ELR (cell line): ENCODE results near the gene LY86.

ENCODE experiments used
- DNase-seq: peaks from one replicate; pipeline ENCODE4 v3.0.0-alpha.2; 2015; ENCODE audit warnings: low read depth

Gene LY86

GRCh38 chr6:6682225-6682624 is 93.7 kb downstream of the LY86 start:
- DNase-seq = no peak

- no peak for DNase-seq
These were observed 95.7 kb downstream of the LY86 start for GRCh38 chr6:6683969-6684833.

- no peak for DNase-seq
These were observed 96.9 kb downstream of the LY86 start for GRCh38 chr6:6685249-6686040.

GRCh38 chr6:6686176-6686575 is 97.7 kb downstream of the LY86 start:
- no peak for DNase-seq

GRCh38 chr6:6686748-6687601 is 98.5 kb downstream of the LY86 start:
- DNase-seq = peak; percentile 82

GRCh38 chr6:6688283-6688682 is 99.8 kb downstream of the LY86 start:
- no peak for DNase-seq

GRCh38 chr6:6688951-6689350 is 100.4 kb downstream of the LY86 start:
- DNase-seq = no peak

- DNase-seq = peak; percentile 41
These were observed 101.1 kb downstream of the LY86 start for GRCh38 chr6:6689400-6690143.

GRCh38 chr6:6690144-6690483 is 101.6 kb downstream of the LY86 start:
- no peak for DNase-seq

GRCh38 chr6:6694368-6694780 is 105.9 kb downstream of the LY86 start:
- no peak for DNase-seq

- no peak for DNase-seq
These were observed 106.5 kb downstream of the LY86 start for GRCh38 chr6:6694825-6695624.

- no peak for DNase-seq
These were observed 107.2 kb downstream of the LY86 start for GRCh38 chr6:6695625-6696276.

- peak; percentile 64 for DNase-seq
These were observed 108.5 kb downstream of the LY86 start for GRCh38 chr6:6696867-6697531.

- DNase-seq = no peak
These were observed 109.1 kb downstream of the LY86 start for GRCh38 chr6:6697620-6698019.

- DNase-seq = peak; percentile 71
These were observed 111.3 kb downstream of the LY86 start for GRCh38 chr6:6699741-6700367.

GRCh38 chr6:6700407-6701270 is 112.1 kb downstream of the LY86 start:
- no peak for DNase-seq

GRCh38 chr6:6701864-6702263 is 113.3 kb downstream of the LY86 start:
- DNase-seq = no peak

GRCh38 chr6:6703699-6704098 is 115.2 kb downstream of the LY86 start:
- no peak for DNase-seq
